NCI-H526 treated with DMSO at 0.1 percent for 48 hours (cell line): Measurements from ENCODE around the gene CFAP46.
"Not testable (repeated sequence)": the region's sequence is repeated elsewhere in the genome, so short reads cannot be mapped to it uniquely, and the experiment has no call there.

Experiments used
- DNase-seq: peaks from one replicate; lab custom pipeline; 2025; lab: John Stamatoyannopoulos, UW

Gene CFAP46

DNA sequence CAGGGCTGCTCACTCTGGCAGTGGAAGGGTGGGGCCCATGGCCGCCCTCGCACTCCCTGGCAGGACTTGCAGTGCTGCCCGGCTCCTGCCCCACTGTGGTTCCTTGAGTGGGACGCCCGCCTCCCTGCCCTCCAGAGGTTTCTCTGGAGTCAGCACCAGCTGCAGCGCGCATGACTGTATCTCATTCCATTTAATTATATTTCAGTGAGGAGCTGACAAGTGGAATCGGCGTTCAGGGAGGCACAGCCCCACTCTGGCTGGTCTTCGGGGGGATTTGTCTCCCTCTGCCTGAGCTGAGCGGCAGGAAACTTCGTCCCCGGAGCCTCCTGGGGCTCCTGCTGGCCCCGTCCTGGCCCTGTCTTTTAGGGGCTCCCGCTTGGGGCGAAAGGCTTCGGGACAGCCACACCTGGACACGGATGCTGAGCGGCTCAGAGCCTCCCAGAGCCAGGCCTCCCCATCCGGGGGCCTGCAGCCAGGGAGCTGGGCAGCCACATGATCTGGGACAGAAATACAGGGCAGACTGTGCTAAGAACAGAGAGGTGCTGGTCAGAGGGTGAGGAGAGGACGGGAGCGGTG, 81.2 kb downstream of the CFAP46 start:
- DNase-seq: no peak

- DNase-seq: no peak
Measured at GRCh38 chr10:132860532-132860931, 81.8 kb downstream of the CFAP46 start.

GRCh38 chr10:132859084-132859855, 83.1 kb downstream of the CFAP46 start:
- no peak for DNase-seq

DNA sequence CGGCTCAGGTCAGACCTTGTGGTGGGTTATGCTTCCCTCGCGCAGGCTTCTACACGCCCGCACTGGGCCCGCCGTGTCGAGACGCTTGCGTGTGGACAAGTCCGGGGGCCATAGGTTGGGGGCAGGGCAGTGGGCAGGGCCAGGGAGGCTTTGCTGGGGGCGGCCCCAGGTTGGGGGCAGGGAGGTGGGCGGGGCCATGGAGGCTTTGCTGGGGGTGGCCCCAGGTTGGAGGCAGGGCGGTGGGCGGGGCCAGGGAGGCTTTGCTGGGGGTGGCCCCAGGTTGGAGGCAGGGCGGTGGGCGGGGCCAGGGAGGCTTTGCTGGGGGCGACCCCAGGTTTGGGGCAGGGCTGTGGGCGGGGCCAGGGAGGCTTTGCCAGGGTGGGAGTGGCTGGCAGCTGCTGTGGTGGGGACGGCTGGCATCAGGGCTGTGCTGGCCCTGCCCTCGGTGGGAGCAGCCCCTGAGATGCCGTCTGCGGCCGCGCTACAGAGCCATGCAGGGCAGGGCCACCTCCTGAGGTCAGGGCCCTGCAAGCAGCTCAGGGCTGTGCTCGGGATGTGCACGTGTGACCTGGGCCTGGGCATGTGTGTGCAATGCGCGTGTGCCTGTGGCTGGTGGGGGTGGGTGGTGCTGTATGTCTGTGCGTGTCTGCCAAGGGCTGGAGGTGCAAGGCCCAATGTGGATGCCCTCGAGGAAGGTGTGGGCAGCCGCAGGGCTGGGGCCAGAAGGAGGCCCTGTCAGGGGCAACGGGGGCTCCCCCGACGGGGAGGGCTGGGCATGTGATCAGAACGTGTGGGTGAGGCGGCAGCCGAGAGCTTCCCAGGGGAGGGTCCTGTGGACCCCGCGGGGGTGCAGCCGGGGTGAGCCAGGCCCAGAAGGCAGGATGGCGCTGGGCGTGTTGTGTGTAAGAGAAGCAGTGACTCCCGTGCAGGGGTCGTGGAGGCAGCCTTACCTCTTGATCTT, 84.0 kb downstream of the CFAP46 start:
- no peak for DNase-seq

DNA sequence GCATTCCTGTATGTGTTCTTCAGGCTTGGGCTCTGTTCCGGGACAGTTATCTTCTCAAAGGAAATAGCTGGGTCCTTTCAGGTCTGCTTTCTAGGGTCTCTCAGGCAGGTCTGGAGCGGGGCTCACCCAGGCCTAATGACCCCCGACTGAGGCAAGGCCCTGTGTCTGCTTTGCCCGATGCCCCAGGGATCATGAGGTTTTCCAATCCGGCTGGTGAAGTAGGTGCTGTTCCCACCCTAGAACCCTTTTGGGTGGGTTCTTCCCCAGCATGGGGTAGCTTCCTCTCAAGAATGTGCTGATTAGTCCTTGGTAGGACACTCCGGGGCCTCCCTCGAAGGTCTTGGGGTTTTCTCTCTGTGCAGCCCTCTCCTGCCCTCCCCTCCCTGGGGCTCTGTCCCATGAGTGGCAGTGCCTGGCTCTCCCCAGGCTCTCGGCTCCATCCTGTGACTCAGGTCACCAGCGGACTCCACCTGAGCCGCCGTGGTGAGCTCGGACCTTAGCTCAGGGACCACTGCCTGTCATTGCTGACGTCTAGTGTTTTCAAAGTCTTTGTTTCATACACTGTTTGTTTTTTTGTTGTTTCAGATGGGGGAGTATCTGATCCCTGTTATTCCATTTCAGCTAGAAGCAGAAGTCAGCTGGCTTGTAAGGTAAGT, 85.4 kb downstream of the CFAP46 start:
- no peak for DNase-seq

- no peak for DNase-seq
Measured at GRCh38 chr10:132855889-132856288, 86.5 kb downstream of the CFAP46 start.

- DNase-seq: no peak
Measured at GRCh38 chr10:132851451-132851850, 90.9 kb downstream of the CFAP46 start.

DNA sequence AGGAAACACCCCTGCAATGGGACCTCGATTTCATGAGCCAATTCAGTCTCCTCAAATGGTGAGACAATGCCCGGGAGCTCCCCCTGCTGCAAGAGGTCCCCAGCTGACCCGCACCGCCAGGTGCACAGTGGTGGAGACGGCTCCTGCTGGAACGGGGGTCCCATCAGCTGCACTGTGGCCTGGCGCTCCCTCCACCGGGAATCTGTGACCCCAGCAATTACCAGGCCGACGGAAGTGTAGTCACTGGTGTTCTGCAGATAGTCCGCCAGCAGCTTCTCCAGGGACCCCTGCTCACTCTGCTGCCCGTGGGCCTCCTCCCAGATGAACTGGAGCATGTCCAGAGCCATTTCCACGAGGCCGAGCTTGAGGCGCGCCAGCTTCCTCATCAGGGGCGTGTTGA, 91.5 kb downstream of the CFAP46 start:
- DNase-seq: no peak

GRCh38 chr10:132850246-132850645, 92.1 kb downstream of the CFAP46 start:
- no peak for DNase-seq

- DNase-seq: no peak
Measured at GRCh38 chr10:132849546-132850031, 92.8 kb downstream of the CFAP46 start.

GRCh38 chr10:132848951-132849545, 93.3 kb downstream of the CFAP46 start:
- DNase-seq: no peak

- no peak for DNase-seq
Measured at GRCh38 chr10:132848291-132848701, 94.1 kb downstream of the CFAP46 start.

GRCh38 chr10:132847856-132848255, 94.5 kb downstream of the CFAP46 start:
- DNase-seq: no peak

- no peak for DNase-seq
Measured at GRCh38 chr10:132847416-132847777, 95.0 kb downstream of the CFAP46 start.

- no peak for DNase-seq
Measured at GRCh38 chr10:132846631-132847415, 95.5 kb downstream of the CFAP46 start.

GRCh38 chr10:132845780-132846595, 96.4 kb downstream of the CFAP46 start:
- no peak for DNase-seq

DNA sequence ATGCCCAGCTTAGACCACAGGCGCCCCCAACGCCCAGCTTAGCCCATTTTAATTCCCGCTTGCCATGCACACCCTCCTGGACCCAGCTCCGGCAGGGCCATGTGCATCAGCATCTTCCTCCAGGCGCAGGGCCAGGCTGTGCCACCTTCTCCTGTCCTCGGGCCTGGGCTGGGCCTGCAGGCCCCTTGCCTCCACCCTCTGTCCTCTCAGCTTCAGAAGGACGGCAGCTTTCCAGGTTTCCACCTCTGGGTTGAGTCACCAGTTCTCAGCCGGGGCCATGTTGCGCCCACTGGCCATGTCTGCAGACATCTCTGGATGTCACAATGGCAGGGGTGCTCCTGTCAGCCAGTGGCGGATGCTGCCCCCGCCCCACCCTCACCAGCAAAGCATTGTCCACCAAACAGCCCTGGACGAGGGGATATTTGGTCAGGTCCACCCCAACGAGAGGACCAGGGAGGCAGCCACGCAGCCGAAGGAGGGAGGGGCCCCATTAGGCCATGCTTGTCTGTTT, 97.3 kb downstream of the CFAP46 start:
- DNase-seq: no peak

DNA sequence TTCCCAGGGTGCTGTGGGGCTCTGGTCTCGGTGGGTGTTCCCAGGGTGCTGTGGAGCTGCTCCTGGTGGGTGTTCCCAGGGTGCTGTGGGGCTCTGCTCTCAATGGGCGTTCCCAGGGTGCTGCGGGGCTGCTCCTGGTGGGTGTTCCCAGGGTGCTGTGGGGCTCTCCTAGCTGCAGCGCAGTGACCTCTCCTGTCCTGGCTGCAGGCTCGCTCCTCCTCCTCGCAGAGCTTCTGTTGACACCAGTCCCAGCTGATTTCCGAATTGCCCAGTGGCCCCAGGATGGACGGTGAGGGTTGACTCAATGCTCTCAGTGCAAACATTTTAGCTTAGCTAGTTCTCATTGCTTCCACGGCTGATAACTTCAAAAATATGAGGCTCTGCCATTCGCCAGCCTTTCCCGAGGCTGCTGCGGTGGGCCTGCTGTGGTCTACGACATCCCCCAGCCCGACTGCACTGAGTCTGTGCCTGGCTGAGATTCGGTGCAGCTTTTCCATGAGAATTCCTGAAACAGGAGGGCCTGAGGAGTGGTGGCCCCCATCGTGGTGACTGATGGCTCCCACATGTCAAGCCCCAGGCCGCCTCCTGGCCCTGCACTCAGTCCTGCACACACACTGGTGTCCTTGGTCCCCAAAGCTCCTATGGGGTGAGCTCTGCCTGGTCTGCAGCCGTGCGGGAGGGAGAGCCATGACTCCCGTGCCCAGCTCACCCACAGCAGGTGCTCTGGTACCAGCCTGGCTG, 98.1 kb downstream of the CFAP46 start:
- no peak for DNase-seq

DNA sequence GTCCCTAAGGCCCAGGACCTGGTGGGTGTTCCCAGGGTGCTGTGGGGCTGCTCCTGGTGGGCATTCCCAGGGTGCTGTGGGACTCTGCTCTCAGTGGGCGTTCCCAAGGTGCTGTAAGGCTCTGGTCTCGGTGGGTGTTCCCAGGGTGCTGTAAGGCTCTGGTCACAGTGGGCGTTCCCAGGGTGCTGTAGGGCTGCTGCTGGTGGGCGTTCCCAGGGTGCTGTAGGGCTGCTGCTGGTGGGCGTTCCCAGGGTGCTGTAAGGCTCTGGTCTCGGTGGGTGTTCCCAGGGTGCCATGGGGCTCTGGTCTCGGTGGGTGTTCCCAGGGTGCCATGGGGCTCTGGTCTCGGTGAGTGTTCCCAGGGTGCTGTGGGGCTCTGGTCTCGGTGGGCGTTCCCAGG, 99.1 kb downstream of the CFAP46 start:
- not testable (repeated sequence) for DNase-seq
